ENCODE results near the gene GLT1D1.

Gene GLT1D1

DNA sequence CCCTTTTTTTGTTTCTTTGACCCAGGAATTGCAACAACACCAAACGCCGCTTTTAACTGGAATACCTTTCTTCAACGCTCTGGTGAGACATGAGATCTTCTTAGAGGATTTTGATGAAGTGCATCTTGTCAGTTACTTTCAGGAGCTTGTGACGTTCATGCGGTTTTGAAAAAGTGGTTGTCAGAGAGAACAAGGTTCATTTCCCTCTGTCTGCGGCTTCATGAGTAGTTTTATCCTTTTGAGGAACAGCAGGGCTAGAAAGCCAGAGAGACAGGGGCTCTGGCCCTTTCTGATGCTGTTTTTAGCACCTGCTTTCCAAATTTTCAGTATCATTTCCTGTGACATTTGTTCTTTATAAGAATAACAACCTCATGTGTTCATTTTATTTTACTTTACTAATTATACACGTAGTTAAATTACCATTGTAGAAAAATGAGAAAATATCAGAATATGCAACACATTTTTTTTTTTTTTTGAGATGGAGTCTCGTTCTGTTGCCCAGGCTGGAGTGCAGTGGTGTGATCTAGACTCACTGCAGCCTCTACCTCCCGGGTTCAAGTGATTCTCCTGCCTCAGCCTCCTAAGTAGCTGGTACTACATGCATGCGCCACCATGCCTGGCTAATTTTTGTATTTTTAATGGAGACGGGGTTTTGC is 61.8 kb downstream of the GLT1D1 start:
- peak in 1 of 2 donors; percentile 1 for DNase-seq (ENCODE audit: low read depth in 2 of 2)

DNA sequence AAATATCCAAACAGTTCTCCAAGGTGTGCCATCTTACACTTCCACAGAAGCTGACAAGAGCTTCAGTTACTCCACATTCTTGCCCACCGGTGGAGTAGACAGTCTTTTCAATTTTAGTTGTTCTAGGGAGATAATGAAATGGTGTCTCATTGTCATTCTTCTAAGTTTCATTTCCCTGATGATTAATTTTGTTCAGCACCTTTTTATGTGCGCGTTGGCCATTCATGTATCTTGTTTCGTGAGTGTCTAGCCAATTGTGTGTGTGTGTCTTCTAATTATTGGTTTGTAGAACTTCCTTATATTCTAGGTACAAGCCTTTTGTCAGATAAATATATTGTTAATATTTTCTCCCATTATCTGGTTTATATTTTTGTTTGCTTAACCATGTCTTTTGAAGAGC is 63.1 kb downstream of the GLT1D1 start:
- DNase-seq (ENCODE audit: low read depth in 2 of 2), result no peak

DNA sequence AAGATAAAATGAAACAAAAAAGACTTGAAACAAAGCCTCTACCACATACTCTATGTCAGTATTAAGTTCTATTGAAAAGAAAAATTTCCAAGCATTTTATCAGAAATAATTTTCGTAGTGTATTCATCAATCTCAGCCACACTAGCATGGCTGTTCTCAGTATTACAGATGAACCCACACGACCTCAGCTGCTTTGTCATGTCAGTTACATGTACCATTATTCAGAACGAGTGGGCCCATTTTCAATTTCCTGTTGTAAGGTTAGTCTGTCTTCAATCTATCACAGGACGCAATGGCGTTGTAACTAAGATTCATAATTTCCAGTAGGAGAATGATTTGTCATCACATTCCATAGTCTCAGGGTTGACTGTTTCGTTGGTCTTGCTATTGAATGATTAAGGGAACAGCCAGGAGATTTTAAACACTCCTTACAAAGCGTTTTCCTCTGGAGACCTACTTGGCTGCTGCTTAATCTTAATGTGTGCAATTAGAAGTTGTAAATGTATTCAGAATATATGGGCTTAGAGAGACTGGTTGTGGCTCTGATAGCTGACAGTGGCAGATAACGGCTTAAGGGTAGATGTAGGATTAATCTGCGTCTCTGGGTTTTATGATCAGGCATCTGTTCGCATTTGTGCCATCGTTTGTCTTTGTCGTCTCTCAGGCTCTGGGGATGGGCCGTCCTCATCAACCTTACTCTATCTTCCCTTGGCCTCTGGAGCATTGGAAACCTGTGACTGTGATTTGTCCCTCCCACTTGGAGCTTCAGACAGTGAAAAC is 65.4 kb downstream of the GLT1D1 start:
- no peak for DNase-seq (ENCODE audit: low read depth in 2 of 2)

DNA sequence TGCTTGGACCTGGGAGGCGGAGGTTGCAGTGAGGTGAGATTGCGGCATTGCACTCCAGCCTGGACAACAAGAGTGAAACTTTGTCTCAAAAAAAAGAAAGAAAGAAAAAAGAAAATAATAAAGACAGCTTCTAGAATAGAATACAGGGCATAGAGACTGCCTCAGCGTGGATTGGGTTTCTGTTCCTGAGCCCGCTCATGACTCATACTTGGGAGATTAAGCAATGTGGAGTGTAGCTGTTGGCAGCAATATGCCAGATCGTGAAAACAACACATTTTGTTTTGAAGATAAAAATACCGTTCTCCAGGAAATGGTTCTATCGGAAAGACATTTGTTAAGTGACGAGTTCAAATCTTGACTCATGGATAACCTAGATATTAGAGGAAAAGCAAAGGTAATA is 67.2 kb downstream of the GLT1D1 start:
- no peak for DNase-seq (ENCODE audit: low read depth in 2 of 2)

DNA sequence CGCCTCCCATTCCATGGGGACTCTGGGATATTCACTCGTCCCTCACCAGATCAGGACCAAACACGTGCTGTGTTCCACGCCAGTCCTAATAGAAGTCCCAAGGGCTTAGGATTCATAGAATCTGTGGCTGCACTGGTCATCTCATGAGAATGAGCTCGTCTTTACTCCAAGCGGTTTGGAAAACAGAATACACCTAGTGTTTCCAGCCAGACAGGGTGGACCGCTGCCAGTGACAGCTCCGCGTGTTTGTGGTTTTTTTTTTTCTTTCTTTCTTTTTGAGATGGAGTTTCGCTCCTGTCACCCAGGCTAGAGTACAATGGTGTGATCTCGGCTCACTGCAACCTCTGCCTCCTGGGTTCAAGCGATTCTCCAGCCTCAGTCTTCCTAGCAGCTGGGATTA is 75.1 kb downstream of the GLT1D1 start:
- DNase-seq (ENCODE audit: low read depth in 2 of 2), result no peak

DNA sequence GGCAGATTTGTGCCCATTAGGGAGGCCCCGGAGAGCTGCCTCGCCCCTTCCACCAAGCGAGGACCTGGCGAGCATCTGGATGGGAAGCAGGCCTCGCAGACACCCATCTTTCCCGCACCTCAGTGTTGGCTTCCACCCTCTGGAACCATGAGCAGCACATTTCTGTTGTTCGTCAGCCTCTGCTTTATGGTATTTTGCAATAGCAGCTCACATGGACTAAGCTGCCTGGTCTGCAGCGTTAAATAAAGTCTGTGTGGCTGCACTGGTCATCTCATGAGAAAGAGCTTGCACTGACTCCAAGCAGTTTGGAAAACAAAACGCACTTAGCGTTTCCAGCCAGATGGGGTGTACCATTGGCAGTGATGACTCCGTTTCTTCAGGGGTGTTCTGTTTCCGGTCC is 75.8 kb downstream of the GLT1D1 start:
- no peak for DNase-seq (ENCODE audit: low read depth in 2 of 2)

DNA sequence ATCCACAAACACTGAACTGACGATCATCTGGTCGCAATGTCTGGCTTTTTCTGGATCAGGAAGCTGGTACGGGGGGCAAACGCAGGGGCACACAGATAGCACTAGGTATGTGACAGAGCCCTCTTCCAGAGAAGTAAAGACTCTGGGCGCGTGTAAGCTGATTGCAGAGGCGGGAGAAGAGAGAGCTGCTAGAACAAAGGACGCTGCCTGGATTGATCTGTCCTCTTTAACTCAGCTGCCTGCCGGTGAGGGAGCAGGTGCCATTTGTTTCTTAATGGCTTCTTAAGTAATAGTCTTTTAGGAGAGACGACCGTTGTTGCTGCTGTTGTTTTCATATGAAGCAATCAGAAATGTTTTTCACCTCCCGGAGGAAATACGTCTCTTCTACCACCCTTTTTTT is 77.3 kb downstream of the GLT1D1 start:
- no peak for DNase-seq (ENCODE audit: low read depth in 2 of 2)

DNA sequence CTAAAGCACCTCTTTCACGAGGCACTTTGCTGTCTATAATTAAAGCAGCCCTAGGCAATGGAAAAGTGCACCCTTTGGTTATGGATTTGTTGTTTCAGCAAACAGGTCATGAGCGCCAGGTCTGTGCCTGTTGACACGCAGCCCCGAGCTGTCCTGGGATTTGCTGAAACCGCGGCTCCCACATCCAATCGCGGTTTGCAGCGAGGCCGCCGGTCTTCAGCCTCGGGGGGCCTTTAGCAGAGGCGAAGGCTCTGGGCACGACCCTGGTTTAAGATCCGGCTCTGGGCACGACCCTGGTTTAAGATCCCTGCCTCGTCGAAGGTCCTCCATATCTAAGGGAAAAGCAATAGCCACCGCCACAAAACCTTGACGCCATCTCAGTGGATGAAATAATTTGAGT is 79.2 kb downstream of the GLT1D1 start:
- no peak for DNase-seq (ENCODE audit: low read depth in 2 of 2)

DNA sequence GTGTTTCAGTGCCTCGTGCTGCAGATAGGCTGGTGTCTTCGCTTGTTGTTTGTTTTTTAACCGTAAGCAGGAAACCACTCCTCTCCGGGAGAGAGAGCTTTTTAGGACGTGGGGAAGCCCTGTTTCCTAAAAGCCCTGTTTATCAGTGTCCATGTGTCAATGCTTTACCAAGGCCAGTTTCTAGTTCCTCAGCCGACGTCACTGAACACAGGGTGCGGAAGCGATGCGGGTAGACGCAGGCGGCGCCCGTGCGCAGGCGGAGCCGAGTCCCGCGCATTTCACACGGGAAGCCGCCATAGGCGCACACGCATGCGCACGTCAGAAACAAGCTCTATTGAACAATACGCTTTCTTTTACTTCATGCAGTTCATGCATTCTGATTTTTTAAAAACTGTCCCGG is 79.8 kb downstream of the GLT1D1 start:
- no peak for DNase-seq (ENCODE audit: low read depth in 2 of 2)

DNA sequence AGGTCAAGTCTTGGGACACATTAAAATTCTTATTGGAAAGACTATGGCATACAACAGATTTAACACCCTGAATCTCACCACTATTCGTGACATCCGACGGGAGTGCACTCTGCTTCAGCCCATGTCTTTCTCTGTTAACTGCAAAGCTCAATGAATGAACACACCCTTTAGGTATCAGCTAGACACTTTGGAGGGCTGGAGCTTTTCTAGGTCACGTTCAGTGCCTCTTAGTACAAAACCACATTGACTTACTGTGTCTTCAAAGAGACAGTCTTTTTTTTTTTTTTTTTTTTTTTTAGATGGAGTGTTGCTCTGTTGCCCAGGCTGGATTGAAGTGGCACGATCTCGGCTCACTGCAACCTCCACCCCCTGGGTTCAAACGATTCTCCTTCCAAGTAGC is 80.6 kb downstream of the GLT1D1 start:
- no peak for DNase-seq (ENCODE audit: low read depth in 2 of 2)

DNA sequence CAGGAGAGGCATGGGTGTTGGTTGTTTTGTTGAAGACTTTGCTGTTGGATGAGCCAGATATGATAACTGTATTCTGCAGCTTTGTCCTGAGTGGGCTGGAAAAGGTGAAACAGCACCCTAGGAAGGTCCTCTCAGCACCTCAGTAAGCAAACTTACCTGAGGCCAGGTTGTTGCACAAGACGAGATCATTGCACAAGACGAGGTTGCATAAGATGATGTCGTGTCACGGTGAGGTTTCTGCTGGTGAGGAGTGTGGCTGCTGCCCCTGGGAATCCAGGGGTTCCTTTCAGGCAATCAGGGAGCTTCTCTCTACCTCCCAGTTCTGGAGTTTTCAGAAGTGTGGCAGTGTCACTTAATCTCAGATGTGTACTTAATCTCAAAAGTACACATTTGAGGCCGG is 85.6 kb downstream of the GLT1D1 start:
- no peak for DNase-seq (ENCODE audit: low read depth in 2 of 2)

DNA sequence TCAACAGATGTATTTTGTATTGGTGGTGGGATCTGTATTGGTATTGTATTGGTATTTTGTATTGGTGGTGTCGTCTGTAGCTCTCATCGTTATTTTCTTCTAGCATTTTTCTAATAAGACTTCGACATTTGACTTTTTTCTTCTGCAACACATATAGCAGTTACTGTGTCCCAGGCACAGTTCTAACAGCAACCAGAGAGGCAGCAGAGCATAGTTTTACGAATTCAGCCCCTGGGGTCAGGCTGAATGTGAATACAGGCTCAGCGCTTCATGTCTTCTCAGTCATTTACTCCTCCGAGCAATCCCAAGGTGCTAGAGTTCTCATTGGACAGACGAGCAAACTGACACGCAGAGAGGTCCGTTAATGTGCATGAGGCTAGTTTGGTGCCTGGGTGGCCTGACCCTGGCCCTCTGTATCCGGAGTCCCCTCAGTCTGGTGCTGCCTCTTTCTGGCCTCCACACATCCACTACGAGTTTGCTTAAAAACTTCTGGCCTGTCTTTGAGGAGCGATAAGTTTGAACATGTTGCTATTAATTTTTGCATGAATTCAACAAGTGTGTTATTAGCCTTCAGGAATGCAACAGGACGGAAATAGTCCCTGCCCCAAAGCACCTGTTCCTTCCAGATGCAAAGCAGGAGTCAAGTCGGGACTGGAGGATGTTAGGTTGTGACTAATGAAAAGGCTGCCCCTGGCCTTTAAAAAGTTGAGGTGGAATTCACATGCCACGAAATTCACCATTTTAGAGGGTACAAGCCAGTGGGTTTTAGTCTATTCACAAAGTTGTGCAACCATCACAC is 87.0 kb downstream of the GLT1D1 start:
- DNase-seq (ENCODE audit: low read depth in 2 of 2), result no peak

DNA sequence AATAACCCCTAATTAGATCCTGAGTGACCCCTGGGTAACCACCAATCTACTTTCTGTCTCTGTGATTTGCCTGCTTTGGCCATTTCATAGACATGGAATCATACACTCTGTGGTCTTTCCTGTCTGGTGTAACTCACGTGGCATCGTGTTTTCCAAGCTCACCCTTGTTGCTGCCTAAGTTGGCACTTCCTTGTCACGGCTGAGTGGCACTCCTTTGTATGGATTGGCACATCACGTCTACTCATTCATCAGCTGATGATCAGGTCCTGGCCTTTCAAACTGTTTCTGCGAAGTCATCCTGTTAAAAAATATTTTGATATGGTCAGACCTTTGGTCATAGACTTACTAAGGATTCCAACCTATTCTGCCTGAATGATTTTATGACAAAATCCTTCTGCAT is 87.7 kb downstream of the GLT1D1 start:
- DNase-seq (ENCODE audit: low read depth in 2 of 2), result no peak

DNA sequence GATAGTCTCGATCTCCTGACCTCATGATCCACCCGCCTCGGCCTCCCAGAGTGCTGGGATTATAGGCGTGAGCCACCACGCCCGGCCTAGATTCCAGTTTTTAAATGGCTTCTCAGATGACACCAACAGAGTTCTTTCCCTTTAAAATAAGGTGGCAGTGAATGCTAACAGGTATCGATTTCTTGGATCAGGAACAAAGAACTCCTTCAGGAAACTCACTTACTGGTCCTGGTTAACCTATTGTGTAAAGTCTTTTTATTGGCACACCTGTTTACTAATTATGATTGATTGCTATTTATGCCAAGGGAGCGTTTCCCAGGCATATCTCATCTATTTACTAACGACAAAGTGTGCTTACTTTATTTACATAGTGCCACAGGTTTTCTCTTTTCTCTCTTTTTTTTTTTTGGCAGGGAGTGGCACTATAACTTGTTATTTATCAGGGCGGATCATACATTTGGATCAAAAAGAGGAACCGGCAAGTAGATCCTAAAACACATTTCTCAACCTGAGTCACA is 89.7 kb downstream of the GLT1D1 start:
- DNase-seq (ENCODE audit: low read depth in 2 of 2), result no peak

DNA sequence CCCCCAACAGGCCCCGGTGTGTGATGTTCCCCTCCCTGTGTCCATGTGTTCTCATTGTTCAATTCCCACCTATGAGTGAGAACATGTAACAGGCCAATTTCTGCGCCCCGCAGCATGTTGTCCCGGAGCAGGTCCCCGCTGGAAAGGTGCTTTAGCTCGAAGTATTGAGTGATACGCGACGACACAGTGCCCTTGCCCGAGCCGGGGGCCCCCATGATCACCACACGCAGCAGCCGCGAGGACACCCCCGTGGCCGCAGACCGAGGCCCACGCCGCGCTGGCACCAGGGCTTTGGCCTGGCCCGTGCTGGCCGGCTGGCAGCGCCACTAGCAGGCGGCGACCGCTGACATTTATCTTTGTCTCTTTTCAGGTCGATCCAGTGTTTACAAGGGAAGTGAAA is 91.7 kb downstream of the GLT1D1 start:
- no peak for DNase-seq (ENCODE audit: low read depth in 2 of 2)

DNA sequence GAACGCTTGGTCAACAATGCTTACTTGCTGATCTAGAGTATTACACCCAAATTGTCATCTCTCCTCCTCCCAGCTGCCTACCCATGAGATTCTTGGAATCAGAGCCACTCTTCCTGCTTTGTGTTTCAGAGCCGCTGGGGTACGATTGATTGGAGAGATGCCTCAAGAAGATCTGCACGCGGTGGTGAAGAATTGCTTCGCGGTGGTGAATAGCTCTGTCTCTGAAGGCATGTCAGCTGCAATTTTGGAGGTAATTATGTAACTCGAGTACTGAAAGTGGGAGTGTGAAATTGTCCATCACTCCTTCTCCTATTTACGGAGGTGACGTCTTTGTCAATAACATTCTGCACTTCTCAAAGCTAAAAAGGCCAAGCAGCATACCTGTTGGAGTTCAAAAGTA is 93.9 kb downstream of the GLT1D1 start:
- no peak for DNase-seq (ENCODE audit: low read depth in 2 of 2)

DNA sequence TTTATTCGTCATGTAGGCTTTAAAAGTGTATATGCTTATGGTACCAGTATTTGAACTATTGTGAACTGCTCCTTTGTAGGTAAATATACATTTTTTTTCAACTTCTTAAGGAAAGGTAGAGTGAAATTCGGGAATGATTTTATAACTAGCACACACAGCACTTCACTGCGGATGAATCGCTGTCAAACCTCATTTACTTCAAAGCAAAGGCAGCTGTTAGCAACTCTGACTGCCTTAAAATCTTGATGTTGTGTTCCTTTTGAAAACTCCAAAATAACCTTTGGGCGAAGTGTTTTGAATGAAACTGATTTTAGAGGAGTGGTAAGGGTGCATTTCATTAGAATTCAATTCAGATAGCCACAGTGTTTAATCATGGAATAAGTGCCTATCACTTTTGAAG is 95.8 kb downstream of the GLT1D1 start:
- DNase-seq (ENCODE audit: low read depth in 2 of 2), result no peak

DNA sequence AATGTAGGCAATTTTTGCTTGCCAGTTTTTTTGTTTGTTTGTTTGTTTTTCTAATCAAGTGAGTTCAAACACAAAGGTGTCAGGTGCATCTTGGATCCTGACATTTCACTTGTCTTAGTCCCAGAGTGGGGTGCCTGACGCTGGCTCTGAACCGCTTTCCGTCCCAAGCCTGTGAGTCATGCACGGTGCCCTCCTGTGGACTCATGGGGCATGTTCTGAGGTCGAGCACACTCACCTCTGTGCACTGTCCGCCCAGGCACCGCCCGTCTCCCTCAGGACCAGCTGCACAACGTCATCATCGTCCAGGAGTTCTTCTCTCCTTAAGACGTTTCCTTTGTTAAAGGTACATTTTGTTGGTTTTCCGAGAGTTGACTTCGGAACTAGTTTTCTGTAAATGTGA is 98.2 kb downstream of the GLT1D1 start:
- no peak for DNase-seq (ENCODE audit: low read depth in 2 of 2)

DNA sequence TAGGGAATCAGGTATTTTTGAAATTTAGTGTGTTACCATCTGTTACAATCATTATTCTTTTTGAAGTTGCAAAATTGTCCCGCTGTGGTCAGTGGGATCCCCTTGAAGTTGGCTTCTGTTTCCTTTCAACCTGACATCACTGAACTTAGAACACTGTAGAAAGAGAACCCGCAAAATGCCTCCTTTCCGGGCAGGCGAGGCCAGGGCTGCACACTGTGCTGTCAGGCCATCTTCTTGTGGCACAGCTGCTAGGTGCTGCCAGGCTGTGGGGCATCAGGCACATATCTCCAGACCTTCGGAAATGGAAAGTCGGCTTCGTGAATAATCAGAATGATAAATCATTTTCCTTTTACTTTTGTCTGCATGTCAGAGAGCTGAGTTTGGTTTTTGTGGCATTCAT is 103.5 kb downstream of the GLT1D1 start:
- DNase-seq (ENCODE audit: low read depth in 2 of 2), result no peak

DNA sequence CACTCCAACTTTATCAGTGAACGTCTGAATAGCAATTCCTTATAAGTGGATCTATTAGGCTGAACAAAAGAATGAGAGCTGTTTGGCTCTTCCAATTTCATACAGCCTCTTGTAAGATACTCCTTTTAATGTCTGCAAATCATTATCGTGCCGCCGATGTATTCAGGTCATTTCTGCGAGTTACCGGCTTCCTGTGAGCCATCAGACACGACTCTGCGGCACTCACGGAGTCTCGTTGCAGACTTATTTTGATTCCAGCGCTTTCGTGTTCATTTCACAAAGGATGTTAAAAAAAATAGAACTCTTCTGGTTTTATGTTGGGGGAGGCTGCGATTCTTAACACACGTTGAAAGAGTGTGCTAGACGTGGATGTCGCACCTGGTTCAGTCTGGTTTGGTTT is 106.6 kb downstream of the GLT1D1 start:
- no peak for DNase-seq (ENCODE audit: low read depth in 2 of 2)

DNA sequence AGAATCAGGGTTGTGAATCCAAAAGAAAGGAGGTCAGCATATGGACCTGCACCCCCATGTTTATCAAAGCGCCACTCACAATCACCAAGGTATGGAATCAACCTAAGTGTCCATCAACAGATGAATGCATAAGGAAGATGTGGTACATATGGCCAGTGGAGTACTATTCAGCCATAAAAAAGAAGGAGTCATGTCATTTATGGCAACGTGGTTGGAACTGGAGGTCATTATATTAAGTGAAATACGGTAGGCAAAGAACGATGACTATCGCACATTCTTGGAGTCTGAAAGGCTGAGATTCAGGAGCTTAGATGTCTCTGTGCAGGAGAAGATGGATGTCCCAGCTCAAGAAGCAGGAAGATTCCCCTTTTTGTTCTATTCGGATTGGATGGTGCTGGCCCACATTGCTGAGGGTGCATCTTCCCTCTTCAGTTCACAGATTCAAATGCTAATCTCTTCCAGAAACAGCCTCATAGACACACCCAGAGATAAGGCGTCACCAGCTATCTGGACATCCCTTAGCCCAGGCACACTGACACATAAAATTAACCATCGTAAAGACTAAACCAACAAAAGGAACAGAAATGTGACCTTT is 108.1 kb downstream of the GLT1D1 start:
- DNase-seq (ENCODE audit: low read depth in 2 of 2), result no peak

DNA sequence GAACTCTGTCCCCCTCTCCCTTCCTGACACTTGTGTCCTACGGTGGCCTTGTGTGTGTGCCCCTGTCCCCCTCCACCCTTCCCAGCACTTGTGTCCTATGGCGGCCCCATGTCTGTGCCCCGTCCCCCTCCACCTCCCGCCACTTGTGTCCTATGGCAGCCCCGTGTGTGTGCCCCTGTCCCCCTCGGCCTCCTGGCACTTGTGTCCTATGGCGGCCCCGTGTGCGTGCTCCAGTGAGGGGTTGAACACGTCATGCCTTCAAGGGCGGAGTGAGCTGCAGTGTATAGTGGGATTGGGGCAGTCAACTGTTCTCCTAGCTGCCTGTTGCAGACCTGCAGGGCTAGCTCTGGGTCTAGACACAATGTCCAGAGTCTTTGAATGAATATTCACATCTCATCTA is 108.7 kb downstream of the GLT1D1 start:
- no peak for DNase-seq (ENCODE audit: low read depth in 2 of 2)
